ENCODE measurements around the gene PRKCA. TPM values are rescaled to one million over a fixed set of nuclear protein-coding genes. Genes with fewer than 3 reads are reported as not detected.

Gene PRKCA
- polyA plus RNA-seq, 1 experiment = 66.8 TPM

- no peak for DNase-seq (ENCODE audit: low read depth, low spot score)
- no peak overlapping the region for H3K27ac ChIP-seq (ENCODE audit: low read depth, low read length)
- no peaks in the 10 kb centered on the region for H3K27me3 ChIP-seq (ENCODE audit: control insufficient read depth, insufficient read depth, low read length)
- no peak overlapping the region for H3K4me3 ChIP-seq (ENCODE audit: low read depth, low read length)
- no peak for TF ChIP-seq CTCF (IDR thresholded peaks at IDR 0.05; ENCODE audit: low read depth, low read length)
- H3K9me3 ChIP-seq (ENCODE audit: control insufficient read depth, insufficient read depth, low read length) = no peaks in the 10 kb centered on the region
- ChIA-PET POLR2A (no interaction called here), CTCF (no interaction called here)
Observed at GRCh38 chr17:66406701-66407644, 104.6 kb downstream of the PRKCA start.

- H3K4me3 ChIP-seq (ENCODE audit: low read depth, low read length) = no peak overlapping the region
- no peak for DNase-seq (ENCODE audit: low read depth, low spot score)
- H3K9me3 ChIP-seq (ENCODE audit: control insufficient read depth, insufficient read depth, low read length) = no peaks in the 10 kb centered on the region
- no peak for TF ChIP-seq CTCF (IDR thresholded peaks at IDR 0.05; ENCODE audit: low read depth, low read length)
- POLR2A ChIA-PET = no interaction called here
- CTCF ChIA-PET = no interaction called here
- H3K27me3 ChIP-seq (ENCODE audit: control insufficient read depth, insufficient read depth, low read length) = no peaks in the 10 kb centered on the region
- no peak overlapping the region for H3K27ac ChIP-seq (ENCODE audit: low read depth, low read length)
Observed at GRCh38 chr17:66407864-66408263, 105.5 kb downstream of the PRKCA start.

DNA sequence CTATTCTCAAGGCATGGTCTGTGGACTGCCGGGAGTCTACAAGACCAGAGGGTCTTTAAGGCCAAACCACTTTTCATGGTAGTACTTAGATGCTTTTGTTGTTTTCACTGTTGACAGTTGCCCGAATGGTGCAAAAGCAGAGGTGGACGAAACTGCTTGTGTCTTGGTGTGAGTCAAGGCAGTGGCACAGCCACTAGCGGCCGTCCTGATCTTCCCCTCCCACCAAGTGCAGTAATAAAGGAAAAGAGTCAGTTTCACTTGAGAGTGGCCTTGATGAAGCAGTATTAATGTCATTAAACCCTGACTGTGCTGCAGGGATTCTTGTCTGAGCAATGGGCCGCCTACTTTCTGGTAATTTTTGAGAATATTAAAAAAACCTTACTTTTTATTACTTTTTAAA lies 109.1 kb downstream of the PRKCA start:
- ChIA-PET POLR2A (no interaction called here), CTCF (interaction anchor here (0.6 kb wide), 1 partner anchor 131 kb away, joined by 5 read pairs; no protein-coding TSS in a partner anchor)
- H3K4me3 ChIP-seq (ENCODE audit: low read depth, low read length) = no peak overlapping the region
- no peaks in the 10 kb centered on the region for H3K9me3 ChIP-seq (ENCODE audit: control insufficient read depth, insufficient read depth, low read length)
- DNase-seq (ENCODE audit: low read depth, low spot score) = no peak
- TF ChIP-seq CTCF (IDR thresholded peaks at IDR 0.05; ENCODE audit: low read depth, low read length) = no peak
- no peak overlapping the region for H3K27ac ChIP-seq (ENCODE audit: low read depth, low read length)
- no peaks in the 10 kb centered on the region for H3K27me3 ChIP-seq (ENCODE audit: control insufficient read depth, insufficient read depth, low read length)

DNA sequence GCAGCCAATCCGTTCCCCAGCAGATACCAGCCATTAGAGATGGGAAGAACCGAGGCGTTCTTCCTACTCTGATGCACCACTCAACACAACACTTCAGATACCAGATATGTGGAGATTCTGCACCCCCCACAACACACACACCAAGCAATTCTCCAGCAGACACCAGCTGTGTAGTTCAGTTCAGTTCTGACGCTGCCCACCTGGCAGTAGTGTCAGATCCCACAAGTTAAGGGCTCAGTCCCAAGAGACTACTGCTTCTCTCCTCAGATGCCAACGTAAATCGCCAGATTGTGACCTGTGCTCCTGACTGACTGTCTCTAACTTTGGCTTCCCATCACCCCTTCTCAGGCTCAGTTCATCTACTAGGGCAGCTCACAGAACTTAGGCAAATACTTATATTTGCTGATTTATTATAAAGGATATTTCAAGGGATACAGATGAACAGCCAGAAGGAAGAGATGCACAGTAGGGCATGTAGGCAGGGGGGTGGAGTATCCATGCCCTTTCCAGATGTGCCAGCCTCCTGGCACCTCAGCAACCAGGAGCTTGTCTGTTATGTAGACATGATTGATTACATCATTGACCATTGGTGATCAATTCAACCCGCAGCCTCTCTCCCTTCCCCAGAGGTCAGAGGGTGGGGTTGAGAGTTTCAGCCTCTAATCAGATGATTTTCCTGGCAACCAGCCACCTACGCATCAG lies 110.6 kb downstream of the PRKCA start:
- ChIA-PET CTCF (interaction anchor here (0.7 kb wide), 1 partner anchor 106 kb away, joined by 3 read pairs; no protein-coding TSS in a partner anchor), POLR2A (no interaction called here)
- Histone ChIP-seq H3K27me3 (ENCODE audit: control insufficient read depth, insufficient read depth, low read length) (no peaks in the 10 kb centered on the region), H3K9me3 (ENCODE audit: control insufficient read depth, insufficient read depth, low read length) (no peaks in the 10 kb centered on the region), H3K4me3 (ENCODE audit: low read depth, low read length) (no peak overlapping the region), H3K27ac (ENCODE audit: low read depth, low read length) (no peak overlapping the region)
- DNase-seq (ENCODE audit: low read depth, low spot score) = no peak
- TF ChIP-seq CTCF (IDR thresholded peaks at IDR 0.05; ENCODE audit: low read depth, low read length) = no peak
